Measurements from ENCODE around the gene PDLIM5. TPM values are rescaled to one million over a fixed set of nuclear protein-coding genes. Genes with fewer than 3 reads are reported as not detected.

PDLIM5 gene
- total and polyA plus RNA-seq, 9 donors = 24.9 to 160 (median 87.8) TPM

- Histone ChIP-seq H3K27me3 (no peaks in the 10 kb centered on the region), H3K27ac (no peak overlapping the region), H3K9me3 (no peaks in the 10 kb centered on the region), H3K36me3 (no peaks in the 10 kb centered on the region), H3K4me1 (ENCODE audit: insufficient read depth) (peaks cover 6% of the 10 kb centered on the region), H3K4me3 (no peak overlapping the region)
- 71 to 85% (median 76%) methylated on average over 1 of the region's 1 CpG for WGBS, 3 donors
- DNase-seq = no peak
- intact Hi-C loops (cut with DNase I) = no loop called here
- TF ChIP-seq EP300 (IDR thresholded peaks at IDR 0.05) (no peak), CTCF (IDR thresholded peaks at IDR 0.05) (no peak), POLR2A (IDR thresholded peaks at IDR 0.05) (no peak)
Observed at GRCh38 chr4:94588896-94589693, 137.4 kb downstream of the PDLIM5 start.

- H3K27ac ChIP-seq = no peak overlapping the region
- DNase-seq = no peak
Observed at GRCh38 chr4:94590493-94590892, 138.8 kb downstream of the PDLIM5 start.

GRCh38 chr4:94591289-94591688, 139.5 kb downstream of the PDLIM5 start:
- no peak for DNase-seq
- no peak overlapping the region for H3K4me3 ChIP-seq
- no peaks in the 10 kb centered on the region for H3K27me3 ChIP-seq
- no peak overlapping the region for H3K27ac ChIP-seq
- WGBS, 3 donors = 92 to 93% (median 93%) methylated on average over 2 of the region's 2 CpGs
- no peaks in the 10 kb centered on the region for H3K36me3 ChIP-seq
- no peaks in the 10 kb centered on the region for H3K9me3 ChIP-seq
- no peak for TF ChIP-seq EP300 (IDR thresholded peaks at IDR 0.05)
- no peak for TF ChIP-seq POLR2A (IDR thresholded peaks at IDR 0.05)
- no peak for TF ChIP-seq CTCF (IDR thresholded peaks at IDR 0.05)
- peaks cover 6% of the 10 kb centered on the region for H3K4me1 ChIP-seq (ENCODE audit: insufficient read depth)
- intact Hi-C loops (cut with DNase I) = loop anchor here in 3 of 4 donors (5.0 to 10.0 kb wide), 2 partner anchors 184 to 186 kb away; no protein-coding TSS in a partner anchor

More at GRCh38 chr4:94590493-94590892, 138.8 kb downstream of the PDLIM5 start:
- WGBS, 3 donors = 19 to 36% (median 30%) methylated on average over 2 of the region's 2 CpGs
- no peak overlapping the region for H3K4me3 ChIP-seq
- intact Hi-C loops (cut with DNase I) = loop anchor here in 3 of 4 donors (5.0 to 10.0 kb wide), 2 partner anchors 183 to 186 kb away; no protein-coding TSS in a partner anchor
- no peaks in the 10 kb centered on the region for H3K27me3 ChIP-seq
- no peak for TF ChIP-seq CTCF (IDR thresholded peaks at IDR 0.05)
- TF ChIP-seq POLR2A (IDR thresholded peaks at IDR 0.05) = no peak
- no peak for TF ChIP-seq EP300 (IDR thresholded peaks at IDR 0.05)
- H3K4me1 ChIP-seq (ENCODE audit: insufficient read depth) = peaks cover 6% of the 10 kb centered on the region
- no peaks in the 10 kb centered on the region for H3K9me3 ChIP-seq
- H3K36me3 ChIP-seq = no peaks in the 10 kb centered on the region

GRCh38 chr4:94595013-94595412, 143.3 kb downstream of the PDLIM5 start:
- Histone ChIP-seq H3K36me3 (no peaks in the 10 kb centered on the region), H3K27ac (no peak overlapping the region), H3K27me3 (no peaks in the 10 kb centered on the region), H3K4me1 (ENCODE audit: insufficient read depth) (peaks cover 5% of the 10 kb centered on the region), H3K4me3 (no peak overlapping the region), H3K9me3 (no peaks in the 10 kb centered on the region)
- no peak for DNase-seq
- no peak for TF ChIP-seq CTCF (IDR thresholded peaks at IDR 0.05)
- no peak for TF ChIP-seq EP300 (IDR thresholded peaks at IDR 0.05)
- TF ChIP-seq POLR2A (IDR thresholded peaks at IDR 0.05) = no peak
- WGBS, 3 donors = 56 to 68% (median 62%) methylated on average over 1 of the region's 1 CpG
- intact Hi-C loops (cut with DNase I) = loop anchor here in 2 of 4 donors (5.0 to 10.0 kb wide), 2 partner anchors 183 to 190 kb away; no protein-coding TSS in a partner anchor
